Calu3 (cell line): ENCODE measurements around the gene UBLCP1. TPM values are rescaled to one million over a fixed set of nuclear protein-coding genes. Genes with fewer than 3 reads are reported as not detected.
"Not testable (repeated sequence)": the region's sequence is repeated elsewhere in the genome, so short reads cannot be mapped to it uniquely, and the experiment has no call there.

ENCODE experiments used
- BruUV-seq: library from RNA; stranded (reverse); fragments of 400-500 nt; replicated peaks from 2 replicates; lab custom pipeline; 2021; lab: Mats Ljungman, UMichigan
- CTCF ChIA-PET: fragments of 300-600 bp; sonication (Branson Sonifier 250); formaldehyde crosslinking; loops from one replicate; lab custom pipeline; 2022; ENCODE audit warnings: antibody characterized with exemption; lab: Charles Lee
- DNase-seq: peaks from one replicate; pipeline ENCODE4 v3.0.0; 2022
- H3K27ac Mint-ChIP-seq: one replicate; pipeline ENCODE4 v1.8.0; 2022; ENCODE audit warnings: mixed read lengths; ENCODE audit not compliant: unreplicated experiment
- H3K27me3 Mint-ChIP-seq: one replicate; pipeline ENCODE4 v1.8.0; 2022; ENCODE audit warnings: mixed read lengths; ENCODE audit not compliant: unreplicated experiment
- H3K36me3 Mint-ChIP-seq: one replicate; pipeline ENCODE4 v1.8.0; 2022; ENCODE audit warnings: mild to moderate bottlenecking, moderate library complexity, mixed read lengths; ENCODE audit not compliant: insufficient read depth, unreplicated experiment
- H3K4me1 Mint-ChIP-seq: one replicate; pipeline ENCODE4 v1.8.0; 2022; ENCODE audit warnings: mild to moderate bottlenecking, low read depth, mixed read lengths; ENCODE audit not compliant: unreplicated experiment
- H3K4me3 Mint-ChIP-seq: one replicate; pipeline ENCODE4 v1.8.0; 2022; ENCODE audit warnings: mild to moderate bottlenecking, low read depth, moderate library complexity, mixed read lengths; ENCODE audit not compliant: unreplicated experiment
- H3K9me3 Mint-ChIP-seq: one replicate; pipeline ENCODE4 v1.8.0; 2022; ENCODE audit warnings: low read depth, mixed read lengths; ENCODE audit not compliant: unreplicated experiment
- CTCF ChIP-seq: fragments of 200-600 bp; IDR thresholded peaks from one replicate; pipeline ENCODE4 v1.8.0; 2022; ENCODE audit warnings: antibody characterized with exemption; ENCODE audit not compliant: unreplicated experiment
- intact Hi-C: fragments of 100-400 bp; cut with micrococcal nuclease; formaldehyde crosslinking; loops from one replicate; pipeline ENCODE4 v1.10.0; 2022; ENCODE audit not compliant: unreplicated experiment
- total RNA-seq: library from RNA; stranded (reverse); gene quantifications from 2 replicates; pipeline ENCODE4 v1.2.3, GENCODE V29; 2022

UBLCP1 gene
- total RNA-seq, 1 experiment from 2014 or later: 35.8 TPM

- intact Hi-C loops: no loop called here
- Mint-ChIP-seq H3K4me3 (no peak overlapping the region), H3K4me1 (peaks cover 9% of the 10 kb centered on the region), H3K36me3 (peaks cover 5% of the 10 kb centered on the region), H3K9me3 (peaks cover 2% of the 10 kb centered on the region), H3K27ac (no peak overlapping the region), H3K27me3 (no peaks in the 10 kb centered on the region)
- BruUV-seq: no TSS peak
- DNase-seq: no peak
- CTCF ChIA-PET: no interaction called here
- no peak for TF ChIP-seq CTCF
These were observed 5.3 kb upstream of the UBLCP1 start for GRCh38 chr5:159257629-159258283.

- BruUV-seq: no TSS peak
- peaks cover 9% of the 10 kb centered on the region for H3K4me1 Mint-ChIP-seq
- H3K27ac Mint-ChIP-seq: no peak overlapping the region
- intact Hi-C loops: no loop called here
- DNase-seq: no peak
- peaks cover 2% of the 10 kb centered on the region for H3K9me3 Mint-ChIP-seq
- H3K27me3 Mint-ChIP-seq: no peaks in the 10 kb centered on the region
- peaks cover 11% of the 10 kb centered on the region for H3K36me3 Mint-ChIP-seq
- CTCF ChIA-PET: no interaction called here
- no peak for TF ChIP-seq CTCF
- no peak overlapping the region for H3K4me3 Mint-ChIP-seq
These were observed 4.7 kb upstream of the UBLCP1 start for GRCh38 chr5:159258361-159258760.

GRCh38 chr5:159260212-159260611 lies 2.9 kb upstream of the UBLCP1 start:
- H3K36me3 Mint-ChIP-seq: peaks cover 19% of the 10 kb centered on the region
- H3K9me3 Mint-ChIP-seq, H3K27ac Mint-ChIP-seq, DNase-seq, CTCF ChIA-PET, BruUV-seq, H3K4me1 Mint-ChIP-seq, H3K27me3 Mint-ChIP-seq, H3K4me3 Mint-ChIP-seq: not testable (repeated sequence)
- intact Hi-C loops: loop anchor here (5.0 kb wide), 1 partner anchor 83 kb away; no protein-coding TSS in a partner anchor

- Mint-ChIP-seq H3K36me3 (peaks cover 24% of the 10 kb centered on the region), H3K4me3 (peak overlapping the region; percentile 84), H3K27ac (peak overlapping the region; percentile 92), H3K27me3 (no peaks in the 10 kb centered on the region), H3K9me3 (peaks cover 2% of the 10 kb centered on the region), H3K4me1 (peaks cover 9% of the 10 kb centered on the region)
- no peak for TF ChIP-seq CTCF
- BruUV-seq: no TSS peak
- CTCF ChIA-PET: interaction anchor here (1.1 to 1.2 kb wide), 2 partner anchors 105 to 671 kb away, joined by 3 to 5 read pairs; no protein-coding TSS in a partner anchor
- intact Hi-C loops: loop anchor here (2.0 to 5.0 kb wide), 2 partner anchors 85 to 106 kb away; no protein-coding TSS in a partner anchor
- peak; percentile 4 for DNase-seq
These were observed 625 bp upstream of the UBLCP1 start for GRCh38 chr5:159262472-159262858.

GRCh38 chr5:159263569-159263905 lies 447 bp downstream of the UBLCP1 start:
- no peak for TF ChIP-seq CTCF
- Mint-ChIP-seq H3K36me3 (peaks cover 24% of the 10 kb centered on the region), H3K4me1 (peaks cover 9% of the 10 kb centered on the region), H3K27ac (peak overlapping the region; percentile 92), H3K27me3 (no peaks in the 10 kb centered on the region), H3K4me3 (peak overlapping the region; percentile 84), H3K9me3 (peaks cover 2% of the 10 kb centered on the region)
- no peak for DNase-seq
- CTCF ChIA-PET: interaction anchor here (0.9 to 1.0 kb wide), 2 partner anchors 77 to 107 kb away, joined by 3 to 4 read pairs; no protein-coding TSS in a partner anchor
- intact Hi-C loops: loop anchor here (1.0 to 5.0 kb wide), 3 partner anchors 56 to 107 kb away; no protein-coding TSS in a partner anchor
- BruUV-seq: no TSS peak

- H3K36me3 Mint-ChIP-seq: peaks cover 32% of the 10 kb centered on the region
- H3K27me3 Mint-ChIP-seq, H3K27ac Mint-ChIP-seq, CTCF ChIA-PET, H3K4me1 Mint-ChIP-seq, BruUV-seq, intact Hi-C loops, H3K4me3 Mint-ChIP-seq, DNase-seq, H3K9me3 Mint-ChIP-seq: not testable (repeated sequence)
These were observed 3.7 kb downstream of the UBLCP1 start for GRCh38 chr5:159266764-159267163.
